ENCODE results near the gene MCC. TPM values are rescaled to one million over a fixed set of nuclear protein-coding genes. Genes with fewer than 3 reads are reported as not detected.

Gene MCC
- total RNA-seq, 1 experiment from 2014 or later: 23.5 TPM

Other genes with a start within 250 kb of the MCC start
- not detected in 3 replicates for gene TSSK1B, start 53.5 kb downstream of the MCC start, total RNA-seq (2021)
- 17.6 to 21.6 TPM (median 19.9 TPM) in 3 replicates for gene YTHDC2, start 25.2 kb upstream of the MCC start, total RNA-seq (2021)